Trophoblast cell (in vitro differentiated cells and primary cell): ENCODE measurements around the gene AHNAK.
A peak's percentile ranks its signal among the peaks of the same experiment; 100 is the strongest.
"Not testable (repeated sequence)": the region's sequence is repeated elsewhere in the genome, so short reads cannot be mapped to it uniquely, and the experiment has no call there.

ENCODE experiments used
- DNase-seq, 2 donors: peaks; one replicate each; pipeline ENCODE4 v3.0.0-alpha.2; 2016
- H2AFZ ChIP-seq: 2 replicates; pipeline ENCODE4 v1.6.1; 2013; ENCODE audit warnings: low read length, moderate library complexity, mild to moderate bottlenecking; ENCODE audit not compliant: insufficient read depth, poor library complexity
- H2AK5ac ChIP-seq: 2 replicates; pipeline ENCODE4 v1.6.1; 2013; ENCODE audit warnings: mild to moderate bottlenecking, low read length
- H2BK120ac ChIP-seq: 2 replicates; pipeline ENCODE4 v1.6.1; 2013; ENCODE audit warnings: low read length, mild to moderate bottlenecking, moderate library complexity; ENCODE audit not compliant: insufficient read depth, poor library complexity
- H2BK12ac ChIP-seq: 2 replicates; pipeline ENCODE4 v1.6.1; 2013; ENCODE audit warnings: mild to moderate bottlenecking, low read length, moderate library complexity
- H2BK5ac ChIP-seq: 2 replicates; pipeline ENCODE4 v1.6.1; 2013; ENCODE audit warnings: low read length, low read depth, moderate library complexity, mild to moderate bottlenecking; ENCODE audit not compliant: poor library complexity
- H3K14ac ChIP-seq: 2 replicates; pipeline ENCODE4 v1.6.1; 2013; ENCODE audit warnings: mild to moderate bottlenecking, low read length
- H3K18ac ChIP-seq: 2 replicates; pipeline ENCODE4 v1.6.1; 2013; ENCODE audit warnings: mild to moderate bottlenecking, low read length
- H3K23ac ChIP-seq: 2 replicates; pipeline ENCODE4 v1.6.1; 2013; ENCODE audit warnings: low read length
- H3K27ac ChIP-seq: 2 replicates; pipeline ENCODE4 v1.5.1; 2013; ENCODE audit warnings: low read depth, mild to moderate bottlenecking, inconsistent platforms, low read length, moderate library complexity
- H3K27me3 ChIP-seq: 2 replicates; pipeline ENCODE4 v1.6.1; 2013; ENCODE audit warnings: inconsistent platforms, mild to moderate bottlenecking, low read length, moderate library complexity; ENCODE audit not compliant: insufficient read depth
- H3K36me3 ChIP-seq, 2 experiments: 1 replicate in 1 of 2; 2 replicates in 1 of 2; pipeline ENCODE4 v1.6.1; 2013; ENCODE audit warnings: low read length in 2 of 2, mild to moderate bottlenecking in 2 of 2, moderate library complexity in 1 of 2; ENCODE audit not compliant: insufficient read depth in 2 of 2, control insufficient read depth in 1 of 2
- H3K4ac ChIP-seq: 2 replicates; pipeline ENCODE4 v1.6.1; 2013; ENCODE audit warnings: low read depth, mild to moderate bottlenecking, low read length, moderate library complexity
- H3K4me1 ChIP-seq, 2 experiments: 1 replicate in 1 of 2; 2 replicates in 1 of 2; pipeline ENCODE4 v1.6.1; 2013; ENCODE audit warnings: low read length in 2 of 2, mild to moderate bottlenecking in 2 of 2, moderate library complexity in 1 of 2; ENCODE audit not compliant: insufficient read depth in 2 of 2, control insufficient read depth in 1 of 2
- H3K4me2 ChIP-seq: 2 replicates; pipeline ENCODE4 v1.6.1; 2013; ENCODE audit warnings: inconsistent platforms, mild to moderate bottlenecking, low read length, moderate library complexity
- H3K4me3 ChIP-seq: 2 replicates; pipeline ENCODE4 v1.5.1; 2013; ENCODE audit warnings: mild to moderate bottlenecking, low read depth, low read length, inconsistent platforms
- H3K79me1 ChIP-seq: one replicate; pipeline ENCODE4 v1.6.1; 2013; ENCODE audit warnings: low read length
- H3K79me2 ChIP-seq: 2 replicates; pipeline ENCODE4 v1.6.1; 2013; ENCODE audit warnings: low read length, mild to moderate bottlenecking; ENCODE audit not compliant: control insufficient read depth, insufficient read depth, poor library complexity
- H3K9ac ChIP-seq: 2 replicates; pipeline ENCODE4 v1.6.1; 2013; ENCODE audit warnings: mild to moderate bottlenecking, low read length
- H3K9me3 ChIP-seq: 2 replicates; pipeline ENCODE4 v1.6.1; 2013; ENCODE audit warnings: low read depth, mild to moderate bottlenecking, control low read depth, inconsistent platforms, low read length; ENCODE audit not compliant: insufficient read depth
- H4K12ac ChIP-seq: 2 replicates; pipeline ENCODE4 v1.6.1; 2013; ENCODE audit warnings: low read depth, mild to moderate bottlenecking, low read length, moderate library complexity
- H4K8ac ChIP-seq: 2 replicates; pipeline ENCODE4 v1.6.1; 2013; ENCODE audit warnings: low read depth, mild to moderate bottlenecking, low read length, moderate library complexity
- H4K91ac ChIP-seq: one replicate; pipeline ENCODE4 v1.6.1; 2013; ENCODE audit warnings: low read depth, mild to moderate bottlenecking, low read length, moderate library complexity
- WGBS: extraction: QIAGEN DNeasy Blood & Tissue Kit; methylation state at CpG from one replicate; pipeline ENCODE4 v1.1.7; 2013; ENCODE audit warnings: missing lambda C conversion rate; ENCODE audit not compliant: insufficient read length, insufficient coverage; ENCODE audit errors: extremely low coverage; 5-methylcytosine and 5-hydroxymethylcytosine counted together

AHNAK gene

GRCh38 chr11:62553080-62553838 is 6.7 kb upstream of the AHNAK start:
- DNase-seq: peak; percentile 98
- Histone ChIP-seq H3K79me1 (peaks cover 24% of the 10 kb centered on the region), H3K9me3 (no peaks in the 10 kb centered on the region), H3K14ac (peak overlapping the region; percentile 59), H4K91ac (peak overlapping the region; percentile 76), H3K79me2 (peaks cover 2% of the 10 kb centered on the region), H3K18ac (peak overlapping the region; percentile 70), H3K4ac (peak overlapping the region; percentile 63), H3K27ac (peak overlapping the region; percentile 95), H3K4me3 (no peak overlapping the region), H2BK12ac (peak overlapping the region; percentile 93), H3K23ac (no peak overlapping the region), H3K27me3 (no peaks in the 10 kb centered on the region), H3K36me3 (peaks cover 3 to 10% of the 10 kb centered on the region in 2 experiments), H4K8ac (peak overlapping the region; percentile 43), H3K4me1 (peaks cover 44 to 49% of the 10 kb centered on the region in 2 experiments), H4K12ac (no peak overlapping the region), H2BK120ac (peak overlapping the region; percentile 87), H2AK5ac (peak overlapping the region; percentile 51), H3K4me2 (peak overlapping the region; percentile 57), H3K9ac (peak overlapping the region; percentile 36), H2AFZ (peak overlapping the region; percentile 26), H2BK5ac (peak overlapping the region; percentile 91)
- no CpG with 5 or more reads among the region's 15 CpGs for WGBS

- no peaks in the 10 kb centered on the region for H3K9me3 ChIP-seq
- H3K4me3 ChIP-seq: no peak overlapping the region
- H4K8ac ChIP-seq: peak overlapping the region; percentile 43
- peak overlapping the region; percentile 26 for H2AFZ ChIP-seq
- H3K27ac ChIP-seq: peak overlapping the region; percentile 95
- no CpG with 5 or more reads among the region's 4 CpGs for WGBS
- peaks cover 5% of the 10 kb centered on the region for H3K79me2 ChIP-seq
- peak overlapping the region; percentile 65 for H3K18ac ChIP-seq
- DNase-seq: peak in 1 of 2 donors; percentile 34
- H2BK12ac ChIP-seq: peak overlapping the region; percentile 93
- H3K4me1 ChIP-seq: peaks cover 49 to 55% of the 10 kb centered on the region in 2 experiments
- peaks cover 27% of the 10 kb centered on the region for H3K79me1 ChIP-seq
- no peak overlapping the region for H3K23ac ChIP-seq
- H4K91ac ChIP-seq: peak overlapping the region; percentile 76
- H3K4me2 ChIP-seq: peak overlapping the region; percentile 57
- no peak overlapping the region for H4K12ac ChIP-seq
- peak overlapping the region; percentile 51 for H2AK5ac ChIP-seq
- peak overlapping the region; percentile 87 for H2BK120ac ChIP-seq
- peak overlapping the region; percentile 59 for H3K14ac ChIP-seq
- H3K36me3 ChIP-seq: peaks cover under 1 to 5% of the 10 kb centered on the region in 2 experiments
- H3K4ac ChIP-seq: peak overlapping the region; percentile 63
- no peaks in the 10 kb centered on the region for H3K27me3 ChIP-seq
- H3K9ac ChIP-seq: no peak overlapping the region
- peak overlapping the region; percentile 91 for H2BK5ac ChIP-seq
These were observed 6.0 kb upstream of the AHNAK start for GRCh38 chr11:62552485-62553079.

GRCh38 chr11:62550478-62550877 is 3.9 kb upstream of the AHNAK start:
- H3K4me3 ChIP-seq, H3K18ac ChIP-seq, DNase-seq, H2BK12ac ChIP-seq, H2AFZ ChIP-seq, H3K4me2 ChIP-seq, H3K14ac ChIP-seq, H3K36me3 ChIP-seq, H3K27me3 ChIP-seq, H3K9me3 ChIP-seq, H2BK120ac ChIP-seq, H2AK5ac ChIP-seq, H3K23ac ChIP-seq, H4K8ac ChIP-seq, H3K4ac ChIP-seq, H4K91ac ChIP-seq, H4K12ac ChIP-seq, H3K9ac ChIP-seq, H3K27ac ChIP-seq, H2BK5ac ChIP-seq: not testable (repeated sequence)
- no CpG with 5 or more reads among the region's 2 CpGs for WGBS
- Histone ChIP-seq H3K79me2 (peaks cover 22% of the 10 kb centered on the region), H3K4me1 (peaks cover 38 to 42% of the 10 kb centered on the region in 2 experiments), H3K79me1 (peaks cover 36% of the 10 kb centered on the region)

GRCh38 chr11:62548545-62549335 is 2.1 kb upstream of the AHNAK start:
- Histone ChIP-seq H3K4me3 (no peak overlapping the region), H2BK5ac (no peak overlapping the region), H3K27ac (no peak overlapping the region), H3K79me2 (peaks cover 40% of the 10 kb centered on the region), H2AK5ac (no peak overlapping the region), H4K8ac (no peak overlapping the region), H3K9ac (no peak overlapping the region), H3K79me1 (peaks cover 46% of the 10 kb centered on the region), H3K4me1 (peaks cover 24 to 26% of the 10 kb centered on the region in 2 experiments), H2AFZ (no peak overlapping the region), H2BK12ac (peak overlapping the region; percentile 39), H3K4ac (peak overlapping the region; percentile 43), H4K12ac (no peak overlapping the region), H3K36me3 (peaks cover 10 to 14% of the 10 kb centered on the region in 2 experiments), H3K18ac (peak overlapping the region; percentile 6), H2BK120ac (no peak overlapping the region), H4K91ac (peak overlapping the region; percentile 2), H3K4me2 (no peak overlapping the region), H3K27me3 (no peaks in the 10 kb centered on the region), H3K9me3 (peaks cover 1% of the 10 kb centered on the region), H3K14ac (no peak overlapping the region), H3K23ac (no peak overlapping the region)
- WGBS: no CpG with 5 or more reads among the region's 17 CpGs
- no peak for DNase-seq
